Osteoblast (primary cell): Measurements from ENCODE around the gene PPFIA2. TPM values are rescaled to one million over a fixed set of nuclear protein-coding genes. Genes with fewer than 3 reads are reported as not detected.

Experiments
- DNase-seq: peaks from one replicate; pipeline ENCODE4 v3.0.0; 2011; ENCODE audit warnings: low spot score, mixed read lengths; ENCODE audit not compliant: insufficient read length; ENCODE audit errors: missing footprints
- H2AFZ ChIP-seq: 2 replicates; pipeline ENCODE4 v1.6.0; 2011; ENCODE audit warnings: mild to moderate bottlenecking, low read length
- H3K27ac ChIP-seq: 2 replicates; pipeline ENCODE4 v1.5.1; 2011; ENCODE audit warnings: mild to moderate bottlenecking, low read depth, low read length, moderate library complexity
- H3K27me3 ChIP-seq: 2 replicates; pipeline ENCODE4 v1.6.0; 2012; ENCODE audit warnings: mild to moderate bottlenecking, control low read depth, inconsistent platforms, low read length, moderate library complexity; ENCODE audit not compliant: insufficient read depth
- H3K36me3 ChIP-seq: 2 replicates; pipeline ENCODE4 v1.5.1; 2011; ENCODE audit warnings: mild to moderate bottlenecking, low read length, control low read depth, moderate library complexity; ENCODE audit not compliant: insufficient read depth
- H3K4me1 ChIP-seq: 2 replicates; pipeline ENCODE4 v1.5.1; 2011; ENCODE audit warnings: mild to moderate bottlenecking, low read length, control low read depth, moderate library complexity; ENCODE audit not compliant: insufficient read depth
- H3K4me2 ChIP-seq: 2 replicates; pipeline ENCODE4 v1.6.0; 2011; ENCODE audit warnings: mild to moderate bottlenecking, low read length; ENCODE audit not compliant: insufficient read depth
- H3K4me3 ChIP-seq: fragments of 200-600 bp; sonication (generic); 3 replicates; pipeline ENCODE4 v1.5.1; 2012; ENCODE audit warnings: mild to moderate bottlenecking, low read length, inconsistent platforms; ENCODE audit not compliant: insufficient read depth
- H3K79me2 ChIP-seq: 2 replicates; pipeline ENCODE4 v1.6.0; 2012; ENCODE audit warnings: mild to moderate bottlenecking, low read length, control low read depth, inconsistent platforms; ENCODE audit not compliant: insufficient read depth
- H3K9me3 ChIP-seq: 2 replicates; pipeline ENCODE4 v1.5.1; 2011; ENCODE audit warnings: low read depth, low read length, control low read depth
- H4K20me1 ChIP-seq: 2 replicates; pipeline ENCODE4 v1.6.0; 2012; ENCODE audit warnings: mild to moderate bottlenecking, low read length, control low read depth; ENCODE audit not compliant: insufficient read depth
- CTCF ChIP-seq: IDR thresholded peaks from 2 replicates; pipeline ENCODE4 v1.5.1; 2011; ENCODE audit warnings: mild to moderate bottlenecking, low read depth, low read length, moderate library complexity; ENCODE audit errors: extremely low read depth
- total RNA-seq: library from RNA; depleted of rRNA; stranded (reverse); fragments of >200 nt; gene quantifications from 2 replicates; pipeline ENCODE4 v1.2.3, GENCODE V29; 2012

PPFIA2 gene
- total RNA-seq, 1 donor, result 3.3 TPM

GRCh38 chr12:81231574-81232368 is 527.4 kb downstream of the PPFIA2 start:
- H3K9me3 ChIP-seq, result no peaks in the 10 kb centered on the region
- H3K4me2 ChIP-seq, result no peak overlapping the region
- no peak overlapping the region for H3K4me3 ChIP-seq
- DNase-seq, result no peak
- no peak overlapping the region for H2AFZ ChIP-seq
- H3K27ac ChIP-seq, result no peak overlapping the region
- no peaks in the 10 kb centered on the region for H3K27me3 ChIP-seq
- H4K20me1 ChIP-seq, result no peaks in the 10 kb centered on the region
- no peaks in the 10 kb centered on the region for H3K4me1 ChIP-seq
- TF ChIP-seq CTCF, result no peak
- H3K36me3 ChIP-seq, result peaks cover 4% of the 10 kb centered on the region
- H3K79me2 ChIP-seq, result no peaks in the 10 kb centered on the region

- Histone ChIP-seq H2AFZ (no peak overlapping the region), H3K4me3 (no peak overlapping the region), H3K4me2 (no peak overlapping the region), H3K79me2 (no peaks in the 10 kb centered on the region), H3K9me3 (no peaks in the 10 kb centered on the region), H3K4me1 (no peaks in the 10 kb centered on the region), H4K20me1 (no peaks in the 10 kb centered on the region), H3K27ac (no peak overlapping the region), H3K36me3 (peaks cover 4% of the 10 kb centered on the region), H3K27me3 (no peaks in the 10 kb centered on the region)
- no peak for TF ChIP-seq CTCF
- DNase-seq, result no peak
Measured at GRCh38 chr12:81229759-81230158, 529.4 kb downstream of the PPFIA2 start.

GRCh38 chr12:81224626-81225025 is 534.5 kb downstream of the PPFIA2 start:
- no peaks in the 10 kb centered on the region for H3K9me3 ChIP-seq
- no peak for DNase-seq
- H4K20me1 ChIP-seq, result no peaks in the 10 kb centered on the region
- H3K4me2 ChIP-seq, result no peak overlapping the region
- no peak overlapping the region for H2AFZ ChIP-seq
- no peak overlapping the region for H3K4me3 ChIP-seq
- no peak for TF ChIP-seq CTCF
- H3K79me2 ChIP-seq, result no peaks in the 10 kb centered on the region
- H3K27me3 ChIP-seq, result no peaks in the 10 kb centered on the region
- no peaks in the 10 kb centered on the region for H3K36me3 ChIP-seq
- peaks cover 19% of the 10 kb centered on the region for H3K4me1 ChIP-seq
- H3K27ac ChIP-seq, result no peak overlapping the region

- no peaks in the 10 kb centered on the region for H3K9me3 ChIP-seq
- no peak for DNase-seq
- H3K27me3 ChIP-seq, result no peaks in the 10 kb centered on the region
- H4K20me1 ChIP-seq, result no peaks in the 10 kb centered on the region
- H3K4me2 ChIP-seq, result no peak overlapping the region
- no peak for TF ChIP-seq CTCF
- no peak overlapping the region for H3K4me3 ChIP-seq
- peaks cover 19% of the 10 kb centered on the region for H3K4me1 ChIP-seq
- H3K79me2 ChIP-seq, result no peaks in the 10 kb centered on the region
- H3K36me3 ChIP-seq, result no peaks in the 10 kb centered on the region
- H3K27ac ChIP-seq, result peak overlapping the region; percentile 32
- no peak overlapping the region for H2AFZ ChIP-seq
Measured at GRCh38 chr12:81222846-81223592, 536.1 kb downstream of the PPFIA2 start.
